ENCODE measurements around the gene CDCP1.

DNA sequence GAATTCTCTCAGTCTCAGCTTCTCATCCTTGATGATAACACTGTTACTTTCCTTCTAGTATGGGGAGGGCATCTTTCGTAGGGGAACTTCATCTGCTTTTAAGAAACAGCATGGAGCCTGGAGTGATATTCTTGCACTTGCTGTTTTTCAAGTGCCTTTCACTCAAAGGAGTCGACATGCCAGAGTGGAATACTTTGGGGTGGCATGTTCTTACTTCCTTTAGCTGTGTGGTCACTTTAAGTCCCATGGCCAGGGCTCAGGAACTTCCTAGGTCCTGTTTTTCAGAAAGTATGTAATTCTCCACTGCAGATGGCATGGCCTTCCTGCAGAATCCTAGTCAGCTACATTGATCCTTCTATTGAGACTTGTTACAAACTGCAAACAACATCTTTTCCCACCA, 28.1 kb upstream of the CDCP1 start:
- TF ChIP-seq, protein P1, sequence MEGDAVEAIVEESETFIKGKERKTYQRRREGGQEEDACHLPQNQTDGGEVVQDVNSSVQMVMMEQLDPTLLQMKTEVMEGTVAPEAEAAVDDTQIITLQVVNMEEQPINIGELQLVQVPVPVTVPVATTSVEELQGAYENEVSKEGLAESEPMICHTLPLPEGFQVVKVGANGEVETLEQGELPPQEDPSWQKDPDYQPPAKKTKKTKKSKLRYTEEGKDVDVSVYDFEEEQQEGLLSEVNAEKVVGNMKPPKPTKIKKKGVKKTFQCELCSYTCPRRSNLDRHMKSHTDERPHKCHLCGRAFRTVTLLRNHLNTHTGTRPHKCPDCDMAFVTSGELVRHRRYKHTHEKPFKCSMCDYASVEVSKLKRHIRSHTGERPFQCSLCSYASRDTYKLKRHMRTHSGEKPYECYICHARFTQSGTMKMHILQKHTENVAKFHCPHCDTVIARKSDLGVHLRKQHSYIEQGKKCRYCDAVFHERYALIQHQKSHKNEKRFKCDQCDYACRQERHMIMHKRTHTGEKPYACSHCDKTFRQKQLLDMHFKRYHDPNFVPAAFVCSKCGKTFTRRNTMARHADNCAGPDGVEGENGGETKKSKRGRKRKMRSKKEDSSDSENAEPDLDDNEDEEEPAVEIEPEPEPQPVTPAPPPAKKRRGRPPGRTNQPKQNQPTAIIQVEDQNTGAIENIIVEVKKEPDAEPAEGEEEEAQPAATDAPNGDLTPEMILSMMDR (conservative IDR thresholded peaks at IDR 0.05) = no peak
- TF ChIP-seq EZH2 (IDR thresholded peaks at IDR 0.05; ENCODE audit: low read depth) = no peak

All from PC-9 (cell line).